ENCODE results near the gene PTPN7.
"Not testable (repeated sequence)": the region's sequence is repeated elsewhere in the genome, so short reads cannot be mapped to it uniquely, and the experiment has no call there.

DNA sequence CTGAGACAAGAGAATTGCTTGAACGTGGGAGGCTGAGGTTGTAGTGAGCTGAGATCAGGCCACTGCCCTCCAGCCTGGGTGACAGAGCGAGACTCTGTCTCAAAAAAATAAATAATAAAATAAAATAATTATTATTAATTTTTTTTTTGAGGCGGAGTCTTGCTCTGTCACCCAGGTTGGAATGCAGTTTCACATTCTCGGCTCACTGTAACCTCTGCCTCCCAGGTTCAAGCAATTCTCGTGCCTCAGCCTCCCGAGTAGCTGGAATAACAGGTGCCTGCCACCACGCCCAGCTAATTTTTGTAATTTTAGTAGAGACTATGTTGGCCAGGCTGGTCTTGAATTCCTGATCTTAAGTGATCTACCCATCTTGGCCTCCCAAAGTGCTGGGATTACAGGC lies 48.8 kb downstream of the PTPN7 start:
- TF ChIP-seq, protein P1, sequence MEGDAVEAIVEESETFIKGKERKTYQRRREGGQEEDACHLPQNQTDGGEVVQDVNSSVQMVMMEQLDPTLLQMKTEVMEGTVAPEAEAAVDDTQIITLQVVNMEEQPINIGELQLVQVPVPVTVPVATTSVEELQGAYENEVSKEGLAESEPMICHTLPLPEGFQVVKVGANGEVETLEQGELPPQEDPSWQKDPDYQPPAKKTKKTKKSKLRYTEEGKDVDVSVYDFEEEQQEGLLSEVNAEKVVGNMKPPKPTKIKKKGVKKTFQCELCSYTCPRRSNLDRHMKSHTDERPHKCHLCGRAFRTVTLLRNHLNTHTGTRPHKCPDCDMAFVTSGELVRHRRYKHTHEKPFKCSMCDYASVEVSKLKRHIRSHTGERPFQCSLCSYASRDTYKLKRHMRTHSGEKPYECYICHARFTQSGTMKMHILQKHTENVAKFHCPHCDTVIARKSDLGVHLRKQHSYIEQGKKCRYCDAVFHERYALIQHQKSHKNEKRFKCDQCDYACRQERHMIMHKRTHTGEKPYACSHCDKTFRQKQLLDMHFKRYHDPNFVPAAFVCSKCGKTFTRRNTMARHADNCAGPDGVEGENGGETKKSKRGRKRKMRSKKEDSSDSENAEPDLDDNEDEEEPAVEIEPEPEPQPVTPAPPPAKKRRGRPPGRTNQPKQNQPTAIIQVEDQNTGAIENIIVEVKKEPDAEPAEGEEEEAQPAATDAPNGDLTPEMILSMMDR (IDR thresholded peaks at IDR 0.05; ENCODE audit: insufficient read depth, low read length, poor library complexity, severe bottlenecking): not testable (repeated sequence)
- TF ChIP-seq EZH2phosphoT487 (conservative IDR thresholded peaks at IDR 0.05; ENCODE audit: low read length): not testable (repeated sequence)
